Hepatocyte (in vitro differentiated cells): ENCODE data around the gene BGN.

Source experiments
- EZH2 ChIP-seq: fragments of 200-600 bp; sonication (generic); IDR thresholded peaks from 2 replicates; pipeline ENCODE4 v1.6.1; 2016; ENCODE audit warnings: antibody characterized with exemption, mild to moderate bottlenecking, borderline replicate concordance
- EZH2phosphoT487 ChIP-seq: fragments of 200-600 bp; sonication (generic); IDR thresholded peaks from one replicate; pipeline ENCODE4 v1.6.1; 2018; ENCODE audit warnings: antibody characterized with exemption, mild to moderate bottlenecking, low read depth, moderate library complexity; ENCODE audit not compliant: unreplicated experiment, severe bottlenecking
- TF ChIP-seq, protein P1 (sequence below): fragments of 200-600 bp; sonication (generic); IDR thresholded peaks from 2 replicates; pipeline ENCODE4 v1.5.1; 2016; ENCODE audit warnings: antibody characterized with exemption, mild to moderate bottlenecking; ENCODE audit not compliant: poor library complexity

DNA sequence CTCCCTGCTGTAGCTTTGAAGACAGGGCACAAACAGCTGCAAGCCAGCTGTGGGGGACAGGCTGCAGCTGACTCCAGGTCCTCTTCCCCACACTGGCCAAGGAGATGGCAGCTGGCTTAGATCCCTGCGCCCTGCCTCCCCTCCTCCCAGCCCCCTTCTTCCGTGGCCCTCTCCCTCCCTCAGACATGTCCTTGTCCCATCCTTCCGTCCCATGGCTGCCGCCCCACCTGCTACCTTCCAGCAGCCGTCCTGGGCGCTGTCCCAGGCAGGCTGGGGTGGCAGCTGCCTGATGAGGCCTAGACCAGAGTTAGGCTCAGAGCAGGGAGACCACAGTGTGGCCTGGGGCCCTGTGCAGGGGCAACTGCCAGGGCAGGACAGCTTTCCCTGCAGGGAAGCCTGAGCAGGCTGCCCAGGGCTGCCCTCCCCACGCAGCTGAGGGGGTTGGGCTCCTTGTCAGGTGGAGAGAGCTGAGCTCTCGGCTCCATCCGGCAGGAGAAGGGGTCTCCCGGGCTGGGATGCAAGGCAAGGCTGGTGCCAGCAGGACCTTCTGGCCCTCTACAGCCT, 3.3 kb upstream of the BGN start:
- TF ChIP-seq, protein P1, sequence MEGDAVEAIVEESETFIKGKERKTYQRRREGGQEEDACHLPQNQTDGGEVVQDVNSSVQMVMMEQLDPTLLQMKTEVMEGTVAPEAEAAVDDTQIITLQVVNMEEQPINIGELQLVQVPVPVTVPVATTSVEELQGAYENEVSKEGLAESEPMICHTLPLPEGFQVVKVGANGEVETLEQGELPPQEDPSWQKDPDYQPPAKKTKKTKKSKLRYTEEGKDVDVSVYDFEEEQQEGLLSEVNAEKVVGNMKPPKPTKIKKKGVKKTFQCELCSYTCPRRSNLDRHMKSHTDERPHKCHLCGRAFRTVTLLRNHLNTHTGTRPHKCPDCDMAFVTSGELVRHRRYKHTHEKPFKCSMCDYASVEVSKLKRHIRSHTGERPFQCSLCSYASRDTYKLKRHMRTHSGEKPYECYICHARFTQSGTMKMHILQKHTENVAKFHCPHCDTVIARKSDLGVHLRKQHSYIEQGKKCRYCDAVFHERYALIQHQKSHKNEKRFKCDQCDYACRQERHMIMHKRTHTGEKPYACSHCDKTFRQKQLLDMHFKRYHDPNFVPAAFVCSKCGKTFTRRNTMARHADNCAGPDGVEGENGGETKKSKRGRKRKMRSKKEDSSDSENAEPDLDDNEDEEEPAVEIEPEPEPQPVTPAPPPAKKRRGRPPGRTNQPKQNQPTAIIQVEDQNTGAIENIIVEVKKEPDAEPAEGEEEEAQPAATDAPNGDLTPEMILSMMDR = no peak
- TF ChIP-seq EZH2 (no peak), EZH2phosphoT487 (no peak)
